GM18502 (cell line): ENCODE data around the gene TNFAIP8L1.
"Not testable (repeated sequence)": the region's sequence is repeated elsewhere in the genome, so short reads cannot be mapped to it uniquely, and the experiment has no call there.

Experiments
- ATAC-seq: cut with Tn5 transposase; IDR thresholded peaks from one replicate; pipeline ENCODE4 v1.9.1; 2021; ENCODE audit warnings: mild to moderate bottlenecking; ENCODE audit not compliant: unreplicated experiment, poor library complexity

Gene TNFAIP8L1

GRCh38 chr19:4673726-4674125, 34.4 kb downstream of the TNFAIP8L1 start:
- no peak for ATAC-seq

DNA sequence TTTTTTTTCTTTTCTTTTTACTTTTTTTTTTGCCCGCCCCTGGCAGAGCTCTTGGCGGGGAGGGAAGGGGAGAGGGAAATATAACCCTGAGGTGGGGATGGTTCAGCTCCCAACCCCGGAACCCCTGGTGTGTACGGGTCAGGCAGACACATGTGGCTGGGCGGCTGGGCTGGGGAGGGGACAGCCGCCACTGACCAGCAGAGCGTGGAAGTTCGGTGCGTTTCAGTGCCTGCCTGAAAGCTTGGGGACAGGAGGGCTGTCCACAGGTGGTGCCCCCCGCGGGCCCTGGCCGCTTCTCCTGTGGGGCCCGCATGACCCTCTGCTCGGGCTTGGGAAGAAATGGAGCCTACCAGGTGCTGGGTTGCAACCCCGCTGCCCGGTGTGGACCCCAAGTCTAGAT, 36.0 kb downstream of the TNFAIP8L1 start:
- ATAC-seq, result no peak

- ATAC-seq, result no peak
Observed at GRCh38 chr19:4676955-4677731, 37.8 kb downstream of the TNFAIP8L1 start.

DNA sequence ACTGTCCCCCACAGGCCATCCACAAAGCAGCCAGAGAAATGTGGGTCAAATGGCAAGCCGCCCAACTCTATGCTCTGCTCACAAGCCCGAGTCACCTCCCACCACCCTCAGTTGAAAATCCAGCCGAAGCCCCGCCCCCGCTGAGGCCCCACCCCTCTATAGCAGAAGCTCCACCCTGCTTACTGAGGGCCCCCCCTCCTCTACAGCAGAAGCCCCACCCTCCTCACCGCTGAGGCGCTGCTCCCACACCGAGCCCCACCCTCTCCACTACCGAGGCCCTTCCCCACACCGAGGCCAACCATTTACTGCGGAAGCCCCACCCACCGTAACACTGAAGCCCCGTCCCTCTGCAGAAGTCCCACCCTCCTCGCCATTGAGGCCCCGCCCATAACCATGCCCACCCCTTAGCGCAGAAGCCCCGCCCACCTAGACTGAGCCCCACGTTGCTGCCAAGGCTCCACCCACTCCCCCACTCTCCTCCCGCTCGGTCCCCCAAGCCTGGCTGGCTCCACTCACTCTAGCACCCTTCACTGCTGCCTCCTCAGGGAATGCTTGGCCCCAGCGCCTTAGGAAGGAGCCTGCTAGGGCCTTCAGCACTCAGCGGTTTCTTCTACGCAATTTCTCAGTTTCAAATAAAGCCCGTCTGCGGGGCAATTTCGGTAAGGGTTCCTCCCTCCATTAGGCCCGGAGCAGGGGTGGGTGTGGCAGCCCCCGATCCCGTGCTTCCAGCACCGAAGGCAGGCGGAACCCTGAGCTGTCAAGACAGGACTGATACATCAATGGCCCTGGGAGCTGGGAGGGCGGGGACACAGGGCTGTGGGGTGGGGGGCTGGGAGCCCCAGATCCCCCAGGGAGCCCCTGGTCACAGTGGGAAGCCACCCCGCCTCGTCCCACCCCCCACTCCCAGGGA, 39.8 kb downstream of the TNFAIP8L1 start:
- no peak for ATAC-seq

DNA sequence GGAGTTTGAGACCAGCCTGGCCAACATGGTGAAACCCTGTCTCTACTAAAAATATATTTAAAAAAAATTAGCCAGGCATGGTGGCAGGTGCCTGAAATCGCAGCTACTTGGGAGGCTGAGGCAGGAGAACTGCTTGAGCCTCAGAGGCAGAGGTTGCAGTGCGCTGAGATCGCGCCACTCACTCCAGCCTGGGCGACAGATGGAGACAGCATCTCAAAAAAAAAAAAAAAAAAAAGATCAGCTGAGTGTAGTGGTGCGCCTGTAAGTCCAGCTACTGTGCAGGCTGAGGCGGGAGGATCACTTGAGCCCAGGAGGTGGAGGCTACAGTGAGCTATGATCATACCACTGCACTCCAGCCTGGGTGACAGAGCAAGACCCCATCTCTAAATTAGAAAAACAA, 40.7 kb downstream of the TNFAIP8L1 start:
- not testable (repeated sequence) for ATAC-seq

DNA sequence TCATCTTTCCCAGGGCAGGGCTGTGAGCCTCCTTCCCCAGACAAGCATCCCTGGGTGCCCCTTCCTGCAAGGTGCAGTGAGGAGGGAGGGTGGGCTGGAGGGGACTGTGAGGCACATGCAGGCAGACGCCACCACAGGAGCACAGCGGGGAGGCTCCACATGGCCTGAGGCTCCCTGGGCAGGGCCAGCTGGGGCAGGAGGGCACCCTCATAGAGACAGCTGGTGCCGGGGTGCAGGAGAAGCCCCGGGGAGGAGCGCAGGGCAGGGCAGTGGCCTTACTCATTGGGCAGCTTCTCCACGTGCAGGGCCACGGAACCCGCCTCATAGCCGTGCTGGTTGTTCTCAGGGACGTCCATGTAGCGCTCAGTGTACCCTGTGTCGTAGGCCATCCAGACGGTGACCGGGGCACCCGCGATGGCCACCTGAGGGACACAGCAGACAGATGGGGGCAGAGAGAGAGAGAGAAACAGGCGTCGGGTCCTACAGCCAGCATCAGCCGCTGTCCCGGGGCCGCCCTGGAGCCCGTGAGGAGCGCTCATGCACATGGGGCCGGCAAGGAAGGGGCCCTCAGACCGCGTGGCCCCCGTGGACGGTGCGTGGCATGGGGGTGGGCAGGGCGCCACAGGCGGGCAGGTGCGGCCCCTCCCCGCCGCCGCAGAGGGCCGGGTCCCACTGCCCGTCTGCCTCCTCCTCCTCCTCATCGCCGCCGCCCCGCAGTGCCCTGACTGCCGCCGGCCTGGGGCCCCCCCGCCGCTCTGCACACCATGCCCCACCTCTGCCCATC, 43.3 kb downstream of the TNFAIP8L1 start:
- ATAC-seq, result no peak

DNA sequence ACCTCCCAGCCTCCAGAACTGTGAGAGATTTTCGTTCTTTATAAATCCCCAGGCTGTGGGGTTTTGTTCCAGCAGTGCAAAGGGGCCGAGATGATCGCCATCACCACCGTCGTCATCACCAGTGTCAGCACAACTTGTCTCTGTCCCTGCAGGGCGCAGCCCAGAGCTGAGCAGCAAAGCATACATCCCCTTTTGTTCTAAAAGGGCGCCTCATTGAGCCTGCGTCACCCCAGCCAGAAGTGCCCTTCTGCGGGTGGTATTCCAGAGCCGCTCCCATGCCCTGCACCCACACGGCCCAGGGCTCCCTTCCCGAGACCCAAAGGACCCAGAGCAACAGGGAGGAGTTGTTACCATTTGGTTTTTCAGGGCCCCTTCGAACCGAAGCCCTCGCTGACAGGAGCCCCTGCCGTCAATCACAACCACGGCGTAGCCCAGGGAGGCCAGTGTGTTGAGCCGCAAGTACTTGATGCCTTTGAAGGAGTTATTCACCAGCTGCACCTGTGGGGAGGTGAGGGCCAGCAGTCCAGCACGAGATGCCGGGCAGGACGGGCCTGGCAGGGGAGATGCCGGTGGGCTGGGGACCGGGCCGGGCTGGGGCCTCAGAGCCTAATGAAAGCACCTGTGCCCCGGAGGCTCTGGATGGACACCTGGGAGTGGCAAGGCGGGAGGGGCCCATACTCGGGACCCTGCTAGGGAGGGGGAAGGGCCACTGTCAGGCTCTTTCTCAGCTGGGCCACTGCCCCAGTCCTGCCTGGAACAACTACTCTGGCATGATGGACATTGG, 45.2 kb downstream of the TNFAIP8L1 start:
- ATAC-seq, result no peak

GRCh38 chr19:4686700-4687099, 47.4 kb downstream of the TNFAIP8L1 start:
- ATAC-seq, result no peak

DNA sequence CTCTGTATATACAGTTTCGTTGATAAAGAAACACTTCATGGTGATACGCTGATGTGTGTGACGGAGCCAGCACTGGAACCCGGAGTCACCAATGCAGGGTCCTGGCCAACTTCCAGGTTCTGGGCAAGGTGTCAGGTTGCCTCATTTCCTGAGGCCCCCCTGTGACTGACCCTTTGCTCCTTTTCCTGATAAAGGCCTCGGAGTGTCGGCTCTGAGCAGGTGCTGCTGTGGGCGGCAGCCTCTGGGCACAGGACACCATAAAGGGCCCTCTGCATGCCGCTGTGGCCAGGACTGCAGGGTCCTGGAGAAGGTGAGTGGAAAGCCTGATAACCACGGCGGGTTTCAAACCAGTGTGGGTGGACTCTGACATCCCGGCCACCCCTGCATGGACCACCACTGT, 48.1 kb downstream of the TNFAIP8L1 start:
- no peak for ATAC-seq

GRCh38 chr19:4688587-4688986, 49.3 kb downstream of the TNFAIP8L1 start:
- ATAC-seq, result no peak

- ATAC-seq, result no peak
Observed at GRCh38 chr19:4689403-4689802, 50.1 kb downstream of the TNFAIP8L1 start.

- no peak for ATAC-seq
Observed at GRCh38 chr19:4690361-4690760, 51.0 kb downstream of the TNFAIP8L1 start.

GRCh38 chr19:4691373-4691772, 52.1 kb downstream of the TNFAIP8L1 start:
- ATAC-seq, result no peak

GRCh38 chr19:4692251-4693077, 53.1 kb downstream of the TNFAIP8L1 start:
- ATAC-seq, result no peak

DNA sequence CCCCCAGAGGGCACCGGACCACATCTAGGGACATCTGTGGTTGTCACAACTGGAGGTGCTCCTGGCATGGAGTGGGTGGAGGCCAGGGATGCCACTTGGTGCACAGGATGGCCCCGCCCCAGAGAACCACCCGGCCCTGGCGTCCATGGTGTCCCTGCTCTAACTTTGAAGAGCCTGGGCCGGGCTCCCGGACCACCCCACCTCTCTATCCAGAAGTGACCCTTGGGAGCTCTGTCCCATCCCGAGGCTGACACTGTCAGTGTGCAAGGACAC, 53.7 kb downstream of the TNFAIP8L1 start:
- ATAC-seq, result no peak

- ATAC-seq, result no peak
Observed at GRCh38 chr19:4693471-4694121, 54.3 kb downstream of the TNFAIP8L1 start.

DNA sequence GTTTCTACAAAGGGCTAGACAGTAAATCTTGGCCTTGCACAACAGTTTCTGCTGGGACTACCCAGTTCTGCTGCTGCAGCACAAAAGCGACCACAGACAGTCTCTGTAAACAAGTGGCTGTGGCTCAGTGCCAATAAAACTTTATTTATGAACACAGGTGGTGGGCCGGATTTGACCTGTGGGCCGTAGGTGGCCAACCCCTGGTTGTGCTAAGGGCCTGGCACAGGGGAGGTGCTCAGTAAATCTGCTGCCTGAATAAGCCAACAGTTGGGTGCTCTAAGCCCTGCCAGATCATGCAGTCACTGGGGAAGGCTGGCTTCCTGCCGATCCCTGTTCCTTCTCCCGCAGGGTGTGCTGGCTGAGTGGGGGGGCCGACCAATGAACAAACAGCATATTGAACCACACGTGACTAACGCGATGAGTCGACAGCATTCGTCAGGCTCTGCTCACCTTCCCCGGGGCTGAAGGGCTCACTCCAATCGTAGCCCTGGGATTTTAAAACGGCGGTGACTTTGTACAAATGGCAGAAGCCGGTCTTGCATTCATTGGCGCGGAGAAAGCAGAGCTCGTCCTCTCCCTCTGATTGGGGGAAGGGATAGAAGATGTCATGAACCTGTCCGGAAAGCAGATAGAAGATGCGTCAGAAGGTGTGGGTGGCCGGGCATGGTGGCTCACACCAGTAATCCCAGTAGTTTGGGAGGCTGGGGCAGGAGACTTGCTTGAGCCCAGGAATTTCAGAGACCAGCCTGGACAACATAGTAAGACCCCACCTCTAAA, 55.1 kb downstream of the TNFAIP8L1 start:
- no peak for ATAC-seq

DNA sequence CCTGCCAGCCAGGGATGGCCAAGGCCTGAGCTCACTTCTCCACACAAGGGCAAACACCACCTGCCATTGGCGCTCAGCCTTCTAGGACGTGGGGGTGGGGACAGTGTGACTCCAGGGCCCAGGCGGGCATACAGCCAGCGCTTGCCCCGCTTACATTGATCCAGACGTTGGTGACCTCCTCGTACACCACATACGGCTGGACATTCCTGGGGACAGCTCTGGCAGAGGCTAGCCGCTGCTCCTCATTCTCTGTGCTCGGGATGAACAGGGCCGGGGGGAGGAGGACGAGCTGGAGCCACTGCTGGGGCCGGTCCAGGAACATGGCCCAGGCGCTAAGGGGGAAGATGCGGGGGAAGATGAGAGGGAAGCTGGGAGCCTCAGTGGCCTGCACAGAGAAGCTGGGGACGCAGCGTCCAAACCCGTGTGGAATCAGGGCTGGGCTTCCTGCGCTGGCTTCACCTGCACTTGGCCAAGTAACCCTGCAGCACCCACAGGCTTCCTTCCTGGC, 56.0 kb downstream of the TNFAIP8L1 start:
- no peak for ATAC-seq
